ENCODE results near the gene ATAD3C. TPM values are rescaled to one million over a fixed set of nuclear protein-coding genes. Genes with fewer than 3 reads are reported as not detected.
"Not testable (repeated sequence)": the region's sequence is repeated elsewhere in the genome, so short reads cannot be mapped to it uniquely, and the experiment has no call there.

Gene ATAD3C
- total RNA-seq, 1 donor from 2014 or later, result not detected

GRCh38 chr1:1451696-1452364 lies 2.3 kb downstream of the ATAD3C start:
- no peaks in the 10 kb centered on the region for H3K9me3 ChIP-seq (ENCODE audit: low read depth)
- no peak for DNase-seq (ENCODE audit: low spot score)
- H3K9me3 Mint-ChIP-seq, result no peaks in the 10 kb centered on the region
- H3F3A ChIP-seq (ENCODE audit: low read depth), result no peaks in the 10 kb centered on the region
- no peaks in the 10 kb centered on the region for H3K27me3 ChIP-seq
- H3K4me1 ChIP-seq, result no peaks in the 10 kb centered on the region
- H3K4me1 Mint-ChIP-seq, result no peaks in the 10 kb centered on the region
- H3K4me2 ChIP-seq, result no peak overlapping the region
- H2AFZ ChIP-seq (replicated peaks), result no peak overlapping the region
- H3K9ac ChIP-seq, result no peak overlapping the region
- H3K27ac ChIP-seq, result no peak overlapping the region
- H3K36me3 Mint-ChIP-seq, result no peaks in the 10 kb centered on the region
- no peak overlapping the region for H3K27ac Mint-ChIP-seq
- H3K4me3 ChIP-seq, result no peak overlapping the region
- no peaks in the 10 kb centered on the region for H4K20me1 ChIP-seq (ENCODE audit: low read depth)
- no peaks in the 10 kb centered on the region for H3K79me2 ChIP-seq (ENCODE audit: low read depth)
- H3K36me3 ChIP-seq, result no peaks in the 10 kb centered on the region
- TF ChIP-seq CTCF (IDR thresholded peaks at IDR 0.05) (no peak), EZH2phosphoT487 (IDR thresholded peaks at IDR 0.05) (no peak), EZH2 (IDR thresholded peaks at IDR 0.05) (no peak)
- H3K4me3 Mint-ChIP-seq, result no peak overlapping the region
- peaks cover 3% of the 10 kb centered on the region for H3K27me3 Mint-ChIP-seq (ENCODE audit: insufficient read depth, low read depth)

DNA sequence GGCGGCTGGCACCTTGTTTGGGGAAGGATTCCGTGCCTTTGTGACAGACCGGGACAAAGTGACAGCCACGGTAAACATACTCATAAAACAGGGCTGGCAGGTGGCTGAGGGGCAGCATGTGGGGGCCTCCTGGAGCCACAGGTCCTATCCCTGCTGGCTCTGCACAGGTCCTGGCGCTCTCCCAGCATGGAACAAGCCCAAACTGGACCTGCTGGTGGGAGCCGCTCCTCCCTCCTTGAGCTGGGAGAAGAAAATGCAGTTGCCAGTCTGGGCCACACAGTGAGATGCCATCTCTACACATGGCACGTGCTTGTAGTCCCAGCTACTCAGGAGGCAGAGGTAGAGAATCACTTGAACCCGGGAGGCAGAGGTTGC lies 2.9 kb downstream of the ATAD3C start:
- DNase-seq (ENCODE audit: low spot score), result not testable (repeated sequence)

DNA sequence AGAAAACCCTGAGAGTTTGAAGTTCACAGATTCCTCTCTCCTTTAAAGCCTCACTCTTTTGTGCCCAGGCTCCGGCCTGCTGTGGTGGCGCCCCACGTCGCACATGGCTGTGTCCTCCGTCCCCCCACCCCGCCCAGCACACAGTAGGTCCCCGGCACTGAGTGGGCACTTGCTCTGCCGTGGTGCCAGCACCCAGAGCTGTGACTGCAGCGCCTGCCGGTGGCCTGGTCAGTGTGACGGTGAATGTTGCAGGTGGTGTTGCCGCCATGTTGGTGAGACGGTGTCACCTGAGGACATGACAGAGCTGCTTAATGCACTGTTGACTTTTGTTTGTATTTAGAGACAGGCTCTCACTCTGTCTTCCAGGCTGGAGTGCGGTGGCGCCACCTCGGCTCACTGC lies 3.4 kb downstream of the ATAD3C start:
- no peaks in the 10 kb centered on the region for H3K36me3 ChIP-seq
- H3K9me3 ChIP-seq (ENCODE audit: low read depth), result no peaks in the 10 kb centered on the region
- Mint-ChIP-seq H3K4me1 (no peaks in the 10 kb centered on the region), H3K36me3 (no peaks in the 10 kb centered on the region), H3K27ac (no peak overlapping the region), H3K4me3 (no peak overlapping the region), H3K9me3 (no peaks in the 10 kb centered on the region), H3K27me3 (ENCODE audit: insufficient read depth, low read depth) (peaks cover 3% of the 10 kb centered on the region)
- TF ChIP-seq CTCF (IDR thresholded peaks at IDR 0.05) (no peak), EZH2 (IDR thresholded peaks at IDR 0.05) (no peak), EZH2phosphoT487 (IDR thresholded peaks at IDR 0.05) (no peak)
- H3K9ac ChIP-seq, result no peak overlapping the region
- H3K4me1 ChIP-seq, result no peaks in the 10 kb centered on the region
- no peaks in the 10 kb centered on the region for H4K20me1 ChIP-seq (ENCODE audit: low read depth)
- H3K4me2 ChIP-seq, result no peak overlapping the region
- H3K27me3 ChIP-seq, result no peaks in the 10 kb centered on the region
- no peak overlapping the region for H3K4me3 ChIP-seq
- no peaks in the 10 kb centered on the region for H3F3A ChIP-seq (ENCODE audit: low read depth)
- DNase-seq (ENCODE audit: low spot score), result no peak
- H2AFZ ChIP-seq (replicated peaks), result no peak overlapping the region
- no peak overlapping the region for H3K27ac ChIP-seq
- no peaks in the 10 kb centered on the region for H3K79me2 ChIP-seq (ENCODE audit: low read depth)

More for the DNA sequence above, 2.9 kb downstream of the ATAD3C start:
- not testable (repeated sequence) for H3K4me1 Mint-ChIP-seq; H3F3A ChIP-seq (ENCODE audit: low read depth); H3K4me3 ChIP-seq; H4K20me1 ChIP-seq (ENCODE audit: low read depth); H3K9me3 ChIP-seq (ENCODE audit: low read depth); H2AFZ ChIP-seq (replicated peaks); H3K9me3 Mint-ChIP-seq; H3K79me2 ChIP-seq (ENCODE audit: low read depth); H3K27me3 Mint-ChIP-seq (ENCODE audit: insufficient read depth, low read depth); H3K4me3 Mint-ChIP-seq; H3K36me3 Mint-ChIP-seq; H3K27ac ChIP-seq; H3K27me3 ChIP-seq; H3K4me1 ChIP-seq; H3K36me3 ChIP-seq; H3K27ac Mint-ChIP-seq; H3K9ac ChIP-seq; H3K4me2 ChIP-seq

- not testable (repeated sequence) for H4K20me1 ChIP-seq (ENCODE audit: low read depth); H3K27me3 Mint-ChIP-seq (ENCODE audit: insufficient read depth, low read depth); H3K27ac ChIP-seq; DNase-seq (ENCODE audit: low spot score); H3K9me3 Mint-ChIP-seq; H3K27me3 ChIP-seq; H3K4me1 Mint-ChIP-seq; H2AFZ ChIP-seq (replicated peaks); H3K4me2 ChIP-seq; H3K36me3 ChIP-seq; H3K4me3 Mint-ChIP-seq; H3K9ac ChIP-seq; H3K4me3 ChIP-seq; H3K27ac Mint-ChIP-seq; H3F3A ChIP-seq (ENCODE audit: low read depth); H3K79me2 ChIP-seq (ENCODE audit: low read depth); H3K9me3 ChIP-seq (ENCODE audit: low read depth); H3K4me1 ChIP-seq; H3K36me3 Mint-ChIP-seq
Observed at GRCh38 chr1:1454286-1455056, 5.0 kb downstream of the ATAD3C start.

Measured in neural progenitor cell (in vitro differentiated cells).